Epithelial cell of prostate (primary cell): ENCODE data around the gene ARRDC3.
"Not testable (repeated sequence)": the region's sequence is repeated elsewhere in the genome, so short reads cannot be mapped to it uniquely, and the experiment has no call there.

Experiments
- DNase-seq: peaks from one replicate; pipeline ENCODE4 v3.0.0-alpha.2; 2011; ENCODE audit warnings: low read depth, low spot score
- H3K27ac ChIP-seq: fragments of 450-650 bp; 2 replicates; pipeline ENCODE4 v1.5.1; 2017; ENCODE audit warnings: mild to moderate bottlenecking

ARRDC3 gene

DNA sequence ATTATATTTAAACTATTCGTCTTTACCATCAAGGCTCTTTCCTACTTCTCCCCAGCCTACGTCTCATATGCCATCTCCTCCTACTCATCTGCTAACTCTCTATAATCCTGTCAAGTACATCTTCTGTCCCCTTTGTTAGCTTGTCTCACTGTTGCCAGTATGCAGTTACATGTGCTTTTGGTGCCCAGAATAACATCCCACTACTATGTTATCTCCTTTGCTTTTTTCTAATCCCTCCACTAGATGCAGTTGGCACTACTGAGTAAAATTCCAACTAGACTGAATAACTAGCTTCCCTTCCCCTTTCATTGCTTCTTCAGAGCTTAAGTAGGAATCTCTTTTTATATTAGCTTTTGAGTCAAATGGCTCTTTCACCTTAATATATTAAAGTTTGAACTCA, 3.0 kb upstream of the ARRDC3 start:
- no peak overlapping the region for H3K27ac ChIP-seq
- DNase-seq, result no peak

DNA sequence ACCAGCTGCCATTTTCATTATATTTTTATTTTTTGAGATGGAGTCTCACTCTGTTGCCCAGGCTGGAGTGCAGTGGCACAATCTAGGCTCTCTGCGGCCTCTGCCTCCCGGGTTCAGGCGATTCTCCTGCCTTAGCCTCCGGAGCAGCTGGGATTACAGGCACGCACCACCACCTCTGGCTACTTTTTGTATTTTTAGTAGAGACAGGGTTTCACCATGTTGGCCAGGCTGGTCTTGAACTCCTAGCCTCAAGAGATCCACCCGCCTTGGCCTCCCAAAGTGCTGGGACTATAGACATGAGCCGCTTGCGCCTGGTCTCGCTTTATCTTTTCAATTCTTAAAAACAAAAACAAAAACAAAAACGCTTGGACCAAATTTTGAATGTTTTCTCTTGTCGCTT, 2.5 kb upstream of the ARRDC3 start:
- not testable (repeated sequence) for DNase-seq, H3K27ac ChIP-seq

DNA sequence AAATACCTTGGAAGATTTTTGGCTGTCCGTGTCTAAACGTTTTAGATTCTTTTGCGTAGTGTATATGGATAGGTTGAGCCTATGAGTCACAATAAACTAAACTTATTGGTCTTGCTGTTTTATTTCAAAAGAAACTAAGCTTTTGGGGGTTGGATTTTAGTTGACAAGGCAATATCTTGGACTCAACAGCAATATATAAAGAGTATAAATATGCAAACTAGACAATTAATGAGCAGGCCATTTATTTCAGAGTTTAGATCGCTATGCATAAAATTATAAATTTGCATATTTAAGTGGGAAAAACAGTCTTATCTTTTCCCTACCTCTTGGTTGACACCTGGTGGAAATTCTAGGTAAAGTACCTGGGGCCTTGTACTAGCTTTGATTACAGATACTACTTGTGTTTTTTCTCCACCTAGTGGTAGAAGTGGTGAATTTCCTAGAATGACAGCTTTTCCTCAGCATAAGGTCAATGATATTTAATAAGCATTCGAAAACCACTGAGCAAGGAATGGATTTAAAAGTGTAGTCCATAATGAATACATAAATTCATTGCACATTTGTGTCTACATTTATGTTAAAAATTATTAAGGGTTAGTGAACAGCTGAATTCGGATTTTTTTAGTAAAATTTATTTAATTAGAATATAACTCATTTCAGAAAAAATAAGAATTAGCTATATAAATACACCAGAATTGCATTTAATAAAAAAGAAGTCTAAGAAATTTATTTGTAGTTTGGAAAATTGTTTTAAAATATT, 1.7 kb upstream of the ARRDC3 start:
- H3K27ac ChIP-seq, result peak overlapping the region; percentile 99

DNA sequence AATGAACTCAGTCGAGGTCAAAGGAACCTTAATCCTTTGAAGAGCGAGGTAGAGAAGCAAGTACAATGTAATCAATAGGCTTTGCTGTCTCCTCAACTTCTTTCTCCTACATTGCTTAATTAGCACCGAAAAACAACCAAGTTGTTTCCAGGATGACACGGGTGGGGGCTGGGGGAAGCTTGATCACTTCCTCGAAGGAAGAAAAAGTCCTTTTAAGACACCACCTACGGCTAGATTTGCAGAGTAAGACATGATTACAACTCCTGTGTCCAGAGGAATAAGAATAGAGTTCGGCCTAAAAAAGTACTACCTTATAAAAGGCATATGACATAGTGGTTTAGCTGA, 811 bp upstream of the ARRDC3 start:
- peak overlapping the region; percentile 99 for H3K27ac ChIP-seq
- no peak for DNase-seq

More for the DNA sequence above, 1.7 kb upstream of the ARRDC3 start:
- DNase-seq, result peak; percentile 56

DNA sequence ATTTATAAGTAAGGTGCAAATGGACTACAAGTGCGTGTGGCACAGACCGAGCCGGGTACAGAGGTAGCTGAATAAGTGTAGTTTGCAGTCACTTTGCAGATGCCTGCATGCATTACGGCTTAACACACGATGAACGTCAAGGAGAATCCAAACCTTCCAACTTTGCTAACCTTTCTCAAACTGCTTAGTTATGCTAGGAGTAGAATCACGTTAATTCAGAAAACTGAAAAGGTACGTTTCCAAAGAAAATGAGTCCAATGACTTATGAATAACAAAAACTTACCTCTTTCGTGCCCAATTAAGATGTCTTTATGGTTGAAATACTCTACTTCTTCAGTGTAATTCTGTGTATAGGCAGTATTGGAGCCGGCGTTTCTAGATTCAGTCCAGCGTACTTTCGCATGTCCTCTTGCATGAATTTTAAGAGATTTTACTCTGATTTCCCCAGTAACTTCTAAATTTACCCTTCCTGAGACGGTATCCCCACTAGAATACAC, 539 bp downstream of the ARRDC3 start:
- DNase-seq, result no peak
- H3K27ac ChIP-seq, result peak overlapping the region; percentile 99

DNA sequence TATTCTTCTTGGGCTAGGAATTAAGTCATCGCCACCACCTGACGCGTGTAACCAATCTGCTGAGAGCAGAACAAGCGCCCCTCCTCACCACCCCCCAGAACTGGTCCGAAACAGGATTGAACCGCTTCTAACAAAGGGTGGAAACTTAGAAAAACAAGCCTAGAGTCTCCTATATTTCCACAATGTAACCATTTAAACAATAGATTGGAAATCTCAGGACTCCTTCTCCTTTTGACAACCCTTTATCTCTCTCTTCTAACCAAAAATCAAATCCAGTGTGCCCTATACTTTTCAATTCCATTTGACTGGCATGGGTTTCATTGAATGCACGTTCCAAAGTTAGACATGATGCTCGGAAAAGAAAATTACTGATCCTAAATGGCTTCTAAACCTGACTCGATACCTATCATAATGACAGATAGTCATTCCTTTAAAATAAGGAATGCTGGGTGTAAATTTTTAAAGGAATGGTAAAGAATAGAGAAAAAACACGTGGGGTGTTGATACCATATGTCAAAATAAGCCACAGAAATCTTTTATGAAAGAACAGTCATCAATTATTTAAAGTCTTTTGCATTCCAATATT, 1.2 kb downstream of the ARRDC3 start:
- peak overlapping the region; percentile 99 for H3K27ac ChIP-seq
- peak; percentile 29 for DNase-seq

DNA sequence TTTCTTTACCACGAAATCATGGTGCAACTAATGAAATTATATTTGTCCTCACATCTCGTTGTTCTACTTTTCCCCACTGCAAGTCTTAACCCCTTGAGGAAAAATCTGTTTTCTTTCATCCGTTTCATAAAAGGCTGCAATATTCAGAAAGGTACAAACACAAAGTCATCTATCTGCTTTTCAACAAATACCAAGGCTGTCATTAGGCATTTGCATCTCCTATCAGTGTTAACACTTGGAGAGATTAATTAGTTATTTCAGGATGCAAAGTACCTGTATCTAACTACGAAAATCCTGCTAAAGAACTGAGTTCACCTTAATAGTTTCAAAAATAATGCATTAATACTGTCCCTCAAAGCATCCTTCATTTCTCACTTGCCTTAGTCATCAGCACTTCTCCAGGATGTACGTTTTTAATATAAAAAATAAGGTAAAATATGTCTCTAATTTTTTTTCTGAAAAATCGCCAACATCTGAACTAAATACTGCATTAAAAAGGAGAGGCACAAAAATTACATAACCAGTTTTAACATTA, 1.8 kb downstream of the ARRDC3 start:
- no peak for DNase-seq
- H3K27ac ChIP-seq, result peak overlapping the region; percentile 99

DNA sequence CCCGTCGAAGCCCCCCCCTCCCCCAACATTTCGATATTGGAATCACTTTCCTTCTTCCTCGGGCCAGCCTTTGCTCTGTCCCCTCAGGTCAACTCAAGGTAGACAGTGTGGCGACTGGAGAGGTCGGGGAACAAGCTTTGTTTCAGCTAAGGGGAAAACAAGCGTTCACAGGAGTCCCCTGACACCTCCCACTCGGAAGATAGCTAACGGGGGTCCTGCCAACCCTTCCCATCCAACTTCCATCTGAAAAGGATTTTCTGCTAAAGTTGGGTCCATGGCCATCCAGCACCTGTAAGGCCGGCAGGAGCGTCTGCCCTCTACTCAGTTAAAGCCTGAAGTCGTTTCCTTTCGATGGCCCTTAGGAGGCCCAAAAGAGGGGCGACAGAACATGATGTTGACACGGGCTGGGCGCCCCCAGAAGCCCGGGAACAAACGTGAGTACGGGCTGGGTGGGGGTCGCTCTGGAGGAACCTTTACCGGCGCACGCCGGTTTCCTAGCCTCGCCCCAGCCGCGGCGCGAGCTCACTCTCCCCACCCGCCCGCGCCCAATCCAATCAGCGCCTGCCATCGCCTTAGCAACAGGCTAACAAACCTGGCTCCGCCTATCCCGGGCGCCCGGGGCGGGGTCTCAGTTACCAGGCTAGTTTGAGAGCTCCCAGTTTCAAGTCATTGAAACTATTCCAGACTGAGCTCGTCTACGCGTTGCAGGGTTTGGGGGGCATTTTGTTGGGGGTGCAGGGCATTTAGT, 2.5 kb downstream of the ARRDC3 start:
- H3K27ac ChIP-seq, result peak overlapping the region; percentile 99
- peak; percentile 68 for DNase-seq

DNA sequence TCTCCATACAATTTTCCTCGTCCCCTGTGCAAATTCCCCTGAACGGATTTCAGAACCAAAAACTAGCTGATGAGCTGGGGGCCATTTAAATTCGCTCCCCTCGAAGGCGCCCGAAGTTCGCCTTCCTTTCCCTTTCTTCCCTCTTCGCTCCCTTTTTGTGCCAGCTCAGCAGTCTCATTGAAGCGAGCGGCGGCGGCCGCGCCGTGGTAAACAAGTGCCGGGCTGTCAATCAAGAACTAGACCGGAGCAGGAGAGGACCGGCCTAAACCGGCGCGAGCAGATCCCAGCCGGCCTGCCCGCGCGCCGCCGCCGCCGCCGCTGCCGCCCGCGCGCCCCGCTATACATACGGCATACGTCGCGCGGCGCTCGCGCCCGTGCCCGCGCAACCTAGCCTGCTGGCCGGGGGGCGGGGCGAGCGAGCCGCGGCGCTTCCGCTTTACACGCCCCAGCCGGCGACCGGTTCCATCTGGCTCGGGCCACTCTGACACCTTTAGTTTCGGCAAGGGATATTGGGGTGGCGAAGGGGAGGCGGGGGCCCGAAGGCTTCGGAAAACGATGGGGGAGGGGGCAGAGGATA, 3.1 kb downstream of the ARRDC3 start:
- peak; percentile 60 for DNase-seq

DNA sequence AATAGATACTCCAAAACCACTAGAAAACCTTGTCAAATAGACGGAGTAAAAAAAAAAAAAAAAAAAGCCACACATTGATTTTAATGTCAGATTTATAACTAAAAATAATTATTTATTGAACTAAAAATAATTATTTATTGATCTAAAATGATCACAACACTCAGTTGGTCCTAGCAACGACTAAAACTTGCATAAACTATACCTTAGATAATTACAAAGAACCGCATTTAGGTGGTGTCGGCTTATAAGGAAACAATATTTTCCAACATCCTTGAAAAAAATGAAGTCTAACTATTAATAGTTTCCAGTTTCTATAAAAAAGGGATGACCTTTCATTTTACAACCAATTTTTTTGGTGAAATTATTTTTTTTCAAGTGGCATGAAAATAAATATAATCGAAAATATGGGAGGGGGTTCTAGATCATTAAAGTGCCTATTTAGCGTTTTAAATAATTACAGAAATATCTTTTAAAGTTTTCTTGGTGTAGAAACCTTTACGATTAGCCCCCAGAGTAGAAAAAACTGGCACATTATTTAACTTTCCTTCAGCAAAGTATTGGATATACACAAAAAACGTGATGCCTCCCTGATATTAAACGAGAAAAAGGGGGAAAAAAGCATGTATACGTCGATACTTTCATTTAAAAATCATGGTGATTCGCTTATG, 3.7 kb downstream of the ARRDC3 start:
- peak overlapping the region; percentile 99 for H3K27ac ChIP-seq
- no peak for DNase-seq

More for the DNA sequence above, 3.1 kb downstream of the ARRDC3 start:
- H3K27ac ChIP-seq, result peak overlapping the region; percentile 99

DNA sequence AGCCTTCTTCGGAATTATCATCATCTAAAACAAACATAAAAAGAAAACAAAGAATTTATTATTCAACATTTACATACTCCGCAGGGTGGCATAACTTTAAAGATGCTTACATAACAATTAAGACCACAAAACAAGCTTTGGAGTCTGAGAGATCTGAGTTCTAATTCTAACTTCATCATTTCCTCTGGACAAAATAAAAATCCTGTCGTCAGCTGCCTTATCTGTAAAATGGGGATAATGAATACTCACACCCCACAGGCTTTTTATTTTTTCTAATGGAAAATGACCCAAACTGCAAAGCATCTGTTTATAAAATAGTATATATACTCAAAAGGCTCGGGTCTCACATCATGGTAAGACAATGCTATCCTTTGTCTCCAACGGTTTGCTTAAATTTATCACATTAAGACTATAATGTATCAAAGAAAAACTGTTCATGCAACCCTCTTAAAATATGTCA, 4.3 kb downstream of the ARRDC3 start:
- DNase-seq, result no peak

DNA sequence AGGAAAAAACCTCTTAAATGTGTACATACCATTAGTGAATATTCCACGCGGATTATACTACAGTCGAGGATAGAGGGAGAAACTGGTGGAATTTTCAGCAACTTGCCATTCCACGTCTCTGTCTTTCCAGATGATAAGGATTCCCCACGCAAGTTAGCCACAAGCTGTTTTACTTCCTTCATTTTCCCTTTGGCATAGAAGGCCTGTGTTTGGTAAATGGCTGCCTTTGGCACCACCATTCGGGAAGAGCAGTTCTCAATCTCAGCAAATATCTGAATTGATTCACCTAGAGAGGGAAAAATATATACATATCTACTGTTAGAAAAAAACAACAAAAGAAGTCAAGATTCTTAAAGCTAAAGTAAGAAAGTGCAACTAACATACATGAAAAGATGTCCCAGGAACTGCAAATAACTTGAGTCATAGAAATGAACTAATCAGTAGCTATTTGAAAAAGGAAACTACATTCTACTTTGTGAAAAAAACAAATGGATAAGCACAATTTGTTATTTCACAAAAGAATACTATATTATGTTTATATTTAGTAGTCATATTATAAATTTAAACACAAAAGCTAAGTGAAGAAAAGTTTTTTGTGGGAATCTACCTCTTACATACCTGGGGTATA, 8.1 kb downstream of the ARRDC3 start:
- no peak overlapping the region for H3K27ac ChIP-seq

More for the DNA sequence above, 4.3 kb downstream of the ARRDC3 start:
- H3K27ac ChIP-seq, result peak overlapping the region; percentile 99

DNA sequence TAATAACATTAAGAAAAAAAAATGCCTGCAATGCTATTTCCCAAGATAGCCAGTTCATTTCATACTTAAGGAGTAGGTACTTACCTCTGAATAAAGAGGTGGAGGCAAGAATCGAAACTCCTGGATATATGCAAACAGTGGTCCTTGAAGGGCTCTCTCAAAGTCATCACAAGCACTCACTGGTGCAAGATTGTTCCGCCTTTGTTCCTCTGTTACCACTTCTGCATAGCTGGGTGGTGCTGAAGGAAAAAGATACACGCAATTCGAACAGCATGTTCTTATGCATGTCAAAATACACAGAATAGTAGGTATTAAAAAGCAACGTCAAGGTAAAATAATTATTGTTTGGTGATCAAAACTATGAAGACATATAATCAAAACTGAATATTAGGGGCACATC, 9.5 kb downstream of the ARRDC3 start:
- no peak overlapping the region for H3K27ac ChIP-seq

More for the DNA sequence above, 8.1 kb downstream of the ARRDC3 start:
- DNase-seq, result no peak

DNA sequence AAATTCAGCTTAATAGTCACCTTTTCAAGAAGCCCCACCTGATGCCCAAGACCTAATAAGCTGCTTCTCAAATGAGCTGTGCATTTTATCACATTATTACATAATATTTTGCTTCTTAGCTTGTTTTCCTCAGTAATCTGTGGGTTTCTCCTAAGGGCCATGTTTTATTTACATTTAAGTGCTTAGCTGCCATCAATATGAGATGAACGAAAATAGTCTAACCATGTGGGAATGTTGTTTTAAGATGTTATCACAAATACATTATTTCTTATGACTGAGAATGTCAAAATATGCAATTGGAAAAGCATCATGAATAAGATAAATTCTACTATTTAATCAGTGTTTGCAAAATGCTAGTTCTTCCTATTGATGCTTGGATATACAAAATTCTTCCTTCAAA, 10.1 kb downstream of the ARRDC3 start:
- DNase-seq, result no peak
- H3K27ac ChIP-seq, result peak overlapping the region; percentile 10

More for the DNA sequence above, 9.5 kb downstream of the ARRDC3 start:
- DNase-seq, result no peak

DNA sequence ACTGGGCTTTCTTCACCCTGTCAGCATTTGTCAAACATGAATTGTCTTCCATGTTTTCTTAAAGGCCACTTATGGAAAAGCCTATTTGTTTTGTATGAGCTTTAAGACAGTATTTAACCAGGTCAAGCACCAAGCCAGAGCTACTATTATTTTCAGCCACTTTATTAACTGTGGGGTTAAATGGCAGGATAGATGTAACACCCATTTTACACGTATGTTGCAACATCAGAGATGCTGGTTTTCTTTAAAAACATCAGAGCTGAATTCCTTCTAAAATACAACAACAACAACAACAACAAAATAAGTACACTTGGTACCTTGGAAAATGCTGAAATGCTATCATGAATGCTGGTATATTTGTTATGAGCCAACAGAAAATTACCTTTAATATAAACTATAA, 13.6 kb downstream of the ARRDC3 start:
- no peak overlapping the region for H3K27ac ChIP-seq
- no peak for DNase-seq

DNA sequence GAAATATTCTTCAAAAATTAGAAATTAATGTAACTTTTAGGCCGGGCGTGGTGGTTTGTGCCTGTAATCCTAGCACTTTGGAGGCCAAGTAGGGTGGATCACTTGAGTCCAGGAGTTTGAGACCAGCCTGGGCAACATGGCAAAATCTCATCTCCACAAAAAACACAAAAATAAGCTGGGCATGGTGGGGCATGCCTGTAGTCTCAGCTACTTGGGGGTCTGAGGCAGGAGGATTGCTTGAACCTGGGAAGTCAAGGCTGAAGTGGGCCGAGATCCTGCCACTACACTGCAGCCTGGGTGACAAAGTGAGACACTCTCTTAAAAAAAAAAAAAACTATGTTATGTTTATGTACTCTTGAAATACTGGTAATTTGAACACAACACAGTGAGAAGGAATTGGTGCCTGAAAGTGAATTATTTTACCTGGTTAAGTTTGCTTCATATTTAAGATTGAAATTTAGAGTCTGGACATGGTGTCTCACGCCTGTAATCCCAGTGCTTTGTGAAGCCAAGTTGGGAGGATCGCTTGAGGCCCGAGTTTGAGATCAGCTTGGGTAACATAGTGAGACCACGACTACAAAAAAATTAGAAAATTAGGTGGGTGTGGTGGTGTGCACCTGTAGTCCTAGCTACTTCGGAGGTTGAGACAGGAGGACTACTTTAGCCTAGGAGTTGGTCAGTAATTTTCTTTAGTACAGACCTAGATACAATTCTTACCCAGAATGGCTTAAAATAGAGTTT, 15.0 kb downstream of the ARRDC3 start:
- no peak for DNase-seq
- peak overlapping the region; percentile 8 for H3K27ac ChIP-seq

DNA sequence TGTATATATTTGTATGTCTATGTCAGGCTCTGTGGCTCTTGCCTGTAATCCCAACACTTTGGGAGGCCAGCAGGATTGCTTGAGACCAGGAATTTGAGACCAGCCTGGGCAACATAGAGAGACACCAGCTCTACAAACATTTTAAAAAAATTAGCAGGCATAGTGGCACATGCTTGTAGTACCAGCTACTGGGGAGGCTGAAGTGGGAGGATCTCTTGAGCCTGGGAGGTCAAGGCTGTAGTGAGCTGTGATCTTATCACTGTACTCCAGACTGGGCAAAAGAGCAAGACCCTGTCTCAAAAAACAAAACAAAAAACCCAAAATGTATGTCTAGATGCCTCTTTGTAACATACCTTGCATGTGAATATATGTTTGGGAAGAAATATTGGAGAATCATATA, 15.8 kb downstream of the ARRDC3 start:
- DNase-seq, result no peak
- peak overlapping the region; percentile 8 for H3K27ac ChIP-seq

DNA sequence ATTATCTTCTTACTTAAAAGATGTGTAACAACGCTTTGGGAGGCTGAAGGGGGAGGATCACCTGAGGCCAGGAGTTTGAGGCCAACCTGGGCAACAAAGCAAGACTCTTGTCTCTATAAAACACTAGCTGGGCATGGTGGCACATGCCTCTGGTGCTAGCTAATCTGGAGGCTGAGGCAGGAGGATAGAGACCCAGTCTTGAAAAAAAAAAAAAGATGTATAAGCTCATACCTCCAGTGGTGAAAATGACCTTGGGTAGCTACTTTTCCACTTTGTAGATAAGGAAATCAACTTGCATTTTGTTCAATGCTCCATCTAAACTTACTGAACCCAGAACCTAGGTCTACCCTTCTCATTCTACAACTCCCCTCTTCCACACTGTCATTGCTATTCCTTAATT, 16.6 kb downstream of the ARRDC3 start:
- DNase-seq, result no peak
- no peak overlapping the region for H3K27ac ChIP-seq

DNA sequence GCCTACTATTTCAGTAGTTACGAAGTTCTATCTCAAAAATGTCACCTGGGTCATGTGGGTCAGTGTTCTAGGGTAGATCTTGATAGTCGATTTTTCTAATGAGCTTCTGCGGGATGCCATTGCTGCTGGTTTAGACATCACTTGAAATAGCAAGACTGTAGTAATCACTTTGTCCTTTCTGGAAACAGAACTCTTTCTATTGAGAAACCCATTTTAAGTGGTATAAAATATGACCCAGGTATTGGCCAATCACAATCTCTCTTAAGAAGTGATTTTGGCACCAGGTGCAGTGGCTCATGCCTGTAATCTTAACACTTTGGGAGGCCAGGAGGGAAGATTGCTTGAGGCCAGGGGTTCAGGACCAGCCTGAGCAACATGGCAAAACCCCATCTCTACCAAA, 17.6 kb downstream of the ARRDC3 start:
- no peak overlapping the region for H3K27ac ChIP-seq
- no peak for DNase-seq
